B cell (primary cell): ENCODE data around the gene S1PR2. TPM values are rescaled to one million over a fixed set of nuclear protein-coding genes. Genes with fewer than 3 reads are reported as not detected.
A peak's percentile ranks its signal among the peaks of the same experiment; 100 is the strongest.

ENCODE experiments used
- ATAC-seq: fragments of 200-7000 bp; cut with Tn5 transposase; one replicate; pipeline ENCODE4 v1.10.0; 2021; ENCODE audit warnings: low read depth, mild to moderate bottlenecking, moderate number of reproducible peaks, moderate library complexity
- CTCF ChIA-PET: fragments of 350-600 bp; sonication (Branson Sonifier 250); formaldehyde crosslinking; loops from one replicate; lab custom pipeline; 2021; ENCODE audit warnings: antibody characterized with exemption, inconsistent platforms; lab: Charles Lee
- POLR2A ChIA-PET: fragments of 350-600 bp; sonication (Branson Sonifier 250); formaldehyde crosslinking; loops from one replicate; lab custom pipeline; 2021; ENCODE audit warnings: antibody characterized with exemption; lab: Charles Lee
- DNase-seq: peaks from one replicate; pipeline ENCODE4 v3.0.0; 2013
- H2AFZ ChIP-seq: 2 replicates; pipeline ENCODE4 v1.6.1; 2012; ENCODE audit warnings: mild to moderate bottlenecking, low read depth, low read length; ENCODE audit not compliant: insufficient read depth, poor library complexity, severe bottlenecking
- H3K27ac ChIP-seq, 2 donors: 1 replicate in 1 of 2; 2 replicates in 1 of 2; pipeline ENCODE4 v1.5.1; 2012 to 2013; ENCODE audit warnings: low read length in 2 of 2, mild to moderate bottlenecking in 2 of 2, moderate library complexity in 1 of 2
- H3K27me3 ChIP-seq, 4 experiments: fragments of 200-600 bp in 1 of 4; sonication (generic) in 1 of 4; replicated peaks in 1 of 4; 1 replicate in 2 of 4; 2 replicates in 2 of 4; pipeline versions ENCODE4 v1.6.1 to v1.7.0; 2013 to 2016; ENCODE audit warnings: low read length in 3 of 4, mild to moderate bottlenecking in 2 of 4, mixed read lengths in 1 of 4, moderate library complexity in 1 of 4; ENCODE audit not compliant: insufficient read depth in 4 of 4, control insufficient read depth in 3 of 4; ENCODE audit errors: control extremely low read depth in 1 of 4
- H3K36me3 ChIP-seq, 2 experiments: replicated peaks in 1 of 2; 1 replicate in 1 of 2; 2 replicates in 1 of 2; pipeline versions ENCODE4 v1.6.1 to v1.7.1; 2013; ENCODE audit warnings: low read length in 1 of 2; ENCODE audit not compliant: insufficient read depth in 2 of 2, control insufficient read depth in 1 of 2; ENCODE audit errors: control extremely low read depth in 1 of 2, extremely low read depth in 1 of 2
- H3K4me1 ChIP-seq, 2 donors: fragments of 200-600 bp in 1 of 2; sonication (generic) in 1 of 2; 1 replicate in 1 of 2; 2 replicates in 1 of 2; pipeline versions ENCODE4 v1.5.1 to v1.6.1; 2013 to 2017; ENCODE audit warnings: low read length in 2 of 2; ENCODE audit not compliant: control insufficient read depth in 2 of 2, insufficient read depth in 2 of 2
- H3K4me2 ChIP-seq: replicated peaks from 2 replicates; pipeline ENCODE3; 2012; ENCODE audit warnings: mild to moderate bottlenecking, low read depth, low read length; ENCODE audit not compliant: poor library complexity, severe bottlenecking
- H3K4me3 ChIP-seq, 5 experiments: fragments of 200-600 bp in 1 of 5; sonication (generic) in 1 of 5; 1 replicate in 3 of 5; 2 replicates in 2 of 5; pipeline versions ENCODE4 v1.5.1 to v1.7.0; 2011 to 2016; ENCODE audit warnings: low read length in 4 of 5, mild to moderate bottlenecking in 4 of 5, low read depth in 2 of 5, control low read depth in 1 of 5, moderate library complexity in 1 of 5; ENCODE audit not compliant: insufficient read depth in 1 of 5; ENCODE audit errors: control extremely low read depth in 1 of 5, extremely low read depth in 1 of 5
- H3K79me2 ChIP-seq: fragments of 200-600 bp; sonication (generic); one replicate; pipeline ENCODE4 v1.6.0; 2016; ENCODE audit warnings: low read length; ENCODE audit not compliant: control insufficient read depth, insufficient read depth
- H3K9ac ChIP-seq: fragments of 200-600 bp; sonication (generic); 2 replicates; pipeline ENCODE4 v1.6.1; 2017; ENCODE audit warnings: mild to moderate bottlenecking, low read length, moderate library complexity
- H3K9me3 ChIP-seq, 3 donors: one replicate each; pipeline versions ENCODE4 v1.6.1 to v1.7.1; 2013; ENCODE audit warnings: low read length in 2 of 3; ENCODE audit not compliant: control insufficient read depth in 2 of 3, insufficient read depth in 1 of 3; ENCODE audit errors: control extremely low read depth in 1 of 3
- H4K20me1 ChIP-seq: 2 replicates; pipeline ENCODE4 v1.6.0; 2012; ENCODE audit warnings: mild to moderate bottlenecking, low read length; ENCODE audit not compliant: insufficient read depth, control insufficient read depth, poor library complexity, severe bottlenecking
- H3K27ac Mint-ChIP-seq: one replicate; pipeline ENCODE4 v1.8.0; 2021; ENCODE audit warnings: mixed read lengths
- H3K27me3 Mint-ChIP-seq: one replicate; pipeline ENCODE4 v1.8.0; 2021; ENCODE audit warnings: mixed read lengths
- H3K4me1 Mint-ChIP-seq: one replicate; pipeline ENCODE4 v1.8.0; 2021; ENCODE audit warnings: mixed read lengths
- H3K4me3 Mint-ChIP-seq: one replicate; pipeline ENCODE4 v1.8.0; 2021; ENCODE audit warnings: mixed read lengths
- H3K9me3 Mint-ChIP-seq: one replicate; pipeline ENCODE4 v1.8.0; 2022; ENCODE audit warnings: mixed read lengths; ENCODE audit not compliant: insufficient read depth
- EZH2 ChIP-seq: IDR thresholded peaks from 2 replicates; pipeline ENCODE4 v1.6.1; 2012; ENCODE audit warnings: borderline replicate concordance, low read depth, mild to moderate bottlenecking, moderate library complexity, low read length; ENCODE audit not compliant: insufficient read depth, poor library complexity, severe bottlenecking
- WGBS: methylation state at CpG from one replicate; pipeline ENCODE4 v1.1.5; 2013; ENCODE audit warnings: missing lambda C conversion rate; ENCODE audit not compliant: insufficient coverage; 5-methylcytosine and 5-hydroxymethylcytosine counted together
- intact Hi-C: fragments of 100-400 bp; cut with micrococcal nuclease; formaldehyde crosslinking; loops from one replicate; pipeline ENCODE4 v1.10.0; 2022
- polyA plus RNA-seq: library from polyadenylated mRNA; depleted of rRNA; stranded (reverse); fragments of >200 nt; gene quantifications from 2 replicates; pipeline ENCODE4 v1.2.3, GENCODE V29; 2012
- total RNA-seq, 2 donors: library from RNA; stranded (reverse); fragments of 120-200 nt in 1 of 2; gene quantifications; 1 replicate in 1 of 2; 2 replicates in 1 of 2; pipeline versions ENCODE4 v1.2.3 to v1.2.4, GENCODE V29; 2013 to 2022
- TF ChIP-seq, protein P1 (sequence below): fragments of 200-600 bp; IDR thresholded peaks from one replicate; pipeline ENCODE4 v1.8.0; 2022; ENCODE audit warnings: antibody characterized with exemption, mild to moderate bottlenecking

S1PR2 gene
- total and polyA plus RNA-seq, 2 donors (not counting 1 experiment from before 2014, with no cell fraction given), result 1.8 to 4.4 TPM

DNA sequence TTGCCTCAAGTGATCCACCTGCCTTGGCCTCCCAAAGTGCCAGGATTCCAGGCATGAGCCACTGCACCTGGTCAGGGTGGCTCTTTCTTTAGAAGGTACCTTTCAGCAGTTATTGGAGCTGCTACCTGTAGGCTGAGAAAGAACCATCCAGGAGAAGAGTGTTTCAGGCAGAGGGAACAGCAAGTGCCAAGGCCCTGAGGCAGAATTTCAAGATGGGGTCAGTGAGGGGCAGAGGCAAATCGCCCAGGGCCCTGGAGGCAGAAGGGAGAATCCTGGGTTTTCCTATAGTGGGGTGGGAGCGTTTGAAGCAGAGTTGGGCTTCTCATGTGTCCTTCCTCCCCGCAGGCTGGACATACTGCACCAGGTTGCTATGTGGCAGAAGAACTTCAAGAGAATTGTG, 23.1 kb upstream of the S1PR2 start:
- Histone ChIP-seq H3K9ac (no peak overlapping the region), H3K4me3 (no peak overlapping the region), H3K36me3 (peaks cover 0 to 37% of the 10 kb centered on the region in 2 experiments), H3K27me3 (no peaks in the 10 kb centered on the region), H3K4me1 (peaks cover 6 to 16% of the 10 kb centered on the region in 2 donors), H3K79me2 (peaks cover 19% of the 10 kb centered on the region), H3K27ac (no peak overlapping the region), H4K20me1 (peaks cover 5% of the 10 kb centered on the region), H3K4me2 (no peak overlapping the region), H2AFZ (no peak overlapping the region), H3K9me3 (no peaks in the 10 kb centered on the region)
- no peak for ATAC-seq
- ChIA-PET CTCF (interaction anchor here (0.7 to 1.2 kb wide), 4 partner anchors 15 to 136 kb away, joined by 3 to 4 read pairs (median 3); no protein-coding TSS in a partner anchor), POLR2A (no interaction called here)
- Mint-ChIP-seq H3K4me3 (peak overlapping the region; percentile 39), H3K4me1 (peaks cover 20% of the 10 kb centered on the region), H3K27ac (no peak overlapping the region), H3K9me3 (no peaks in the 10 kb centered on the region), H3K27me3 (no peaks in the 10 kb centered on the region)
- no peak for TF ChIP-seq EZH2
- TF ChIP-seq, protein P1, sequence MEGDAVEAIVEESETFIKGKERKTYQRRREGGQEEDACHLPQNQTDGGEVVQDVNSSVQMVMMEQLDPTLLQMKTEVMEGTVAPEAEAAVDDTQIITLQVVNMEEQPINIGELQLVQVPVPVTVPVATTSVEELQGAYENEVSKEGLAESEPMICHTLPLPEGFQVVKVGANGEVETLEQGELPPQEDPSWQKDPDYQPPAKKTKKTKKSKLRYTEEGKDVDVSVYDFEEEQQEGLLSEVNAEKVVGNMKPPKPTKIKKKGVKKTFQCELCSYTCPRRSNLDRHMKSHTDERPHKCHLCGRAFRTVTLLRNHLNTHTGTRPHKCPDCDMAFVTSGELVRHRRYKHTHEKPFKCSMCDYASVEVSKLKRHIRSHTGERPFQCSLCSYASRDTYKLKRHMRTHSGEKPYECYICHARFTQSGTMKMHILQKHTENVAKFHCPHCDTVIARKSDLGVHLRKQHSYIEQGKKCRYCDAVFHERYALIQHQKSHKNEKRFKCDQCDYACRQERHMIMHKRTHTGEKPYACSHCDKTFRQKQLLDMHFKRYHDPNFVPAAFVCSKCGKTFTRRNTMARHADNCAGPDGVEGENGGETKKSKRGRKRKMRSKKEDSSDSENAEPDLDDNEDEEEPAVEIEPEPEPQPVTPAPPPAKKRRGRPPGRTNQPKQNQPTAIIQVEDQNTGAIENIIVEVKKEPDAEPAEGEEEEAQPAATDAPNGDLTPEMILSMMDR, result no peak
- 100% methylated on average over 3 of the region's 3 CpGs for WGBS
- DNase-seq, result no peak
- intact Hi-C loops, result loop anchor here (5.0 kb wide), 2 partner anchors 37 to 157 kb away; no protein-coding TSS in a partner anchor

DNA sequence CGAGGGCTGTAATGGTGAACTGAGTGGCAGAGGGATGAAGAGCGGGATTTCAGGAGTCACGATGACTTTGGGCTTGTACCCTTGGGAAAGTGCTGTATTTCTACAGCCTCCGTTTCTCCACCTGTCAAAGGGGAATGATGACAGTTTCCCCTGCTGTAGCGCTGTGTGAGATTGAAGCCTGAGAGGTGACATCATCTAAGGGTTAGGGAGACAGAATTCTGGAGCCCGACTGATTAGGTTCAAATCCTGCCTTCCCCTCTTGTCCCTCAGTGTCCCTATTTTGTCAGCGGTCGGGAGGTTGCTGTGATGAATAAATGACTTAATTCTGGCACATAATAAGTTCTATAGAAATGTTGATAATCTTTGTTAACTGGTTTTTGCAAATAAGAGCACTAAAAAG, 21.6 kb upstream of the S1PR2 start:
- POLR2A ChIA-PET, result interaction anchor here (0.7 to 1.6 kb wide), 2 partner anchors 104 to 157 kb away, joined by 3 read pairs; no protein-coding TSS in a partner anchor
- Histone ChIP-seq H4K20me1 (peaks cover 5% of the 10 kb centered on the region), H3K4me1 (peaks cover 6 to 13% of the 10 kb centered on the region in 2 donors), H2AFZ (peak overlapping the region; percentile 95), H3K4me2 (peak overlapping the region; percentile 98), H3K9ac (peak overlapping the region; percentile 82), H3K9me3 (no peaks in the 10 kb centered on the region), H3K79me2 (peaks cover 19% of the 10 kb centered on the region), H3K36me3 (peaks cover 0 to 26% of the 10 kb centered on the region in 2 experiments), H3K27ac (peak overlapping the region; percentile 48 to 79), H3K4me3 (peak overlapping the region; percentile 44 to 96 (median 83)), H3K27me3 (no peaks in the 10 kb centered on the region)
- peak overlapping the region; percentile 97 for H3K27ac Mint-ChIP-seq
- no peak for ATAC-seq
- no peaks in the 10 kb centered on the region for H3K27me3 Mint-ChIP-seq
- H3K4me1 Mint-ChIP-seq, result peaks cover 24% of the 10 kb centered on the region
- no peaks in the 10 kb centered on the region for H3K9me3 Mint-ChIP-seq
- TF ChIP-seq, protein P1, result no peak
- TF ChIP-seq EZH2, result no peak
- H3K4me3 Mint-ChIP-seq, result peak overlapping the region; percentile 97
- no peak for DNase-seq
- intact Hi-C loops, result loop anchor here (5.0 kb wide), 2 partner anchors 35 to 155 kb away; no protein-coding TSS in a partner anchor
- 18% methylated on average over 5 of the region's 8 CpGs for WGBS
- CTCF ChIA-PET, result interaction anchor here (1.6 to 9.0 kb wide), 2 partner anchors 22 to 136 kb away, joined by 6 to 236 read pairs; partner anchors contain the start of gene S1PR2
